Endodermal cell (in vitro differentiated cells): ENCODE measurements around the gene OR2AJ1. TPM values are rescaled to one million over a fixed set of nuclear protein-coding genes. Genes with fewer than 3 reads are reported as not detected.

Experiments used
- DNase-seq: peaks from one replicate; pipeline ENCODE4 v3.0.0-alpha.2; 2017
- H3K27ac ChIP-seq: 2 replicates; pipeline ENCODE4 v1.5.1; 2013; ENCODE audit warnings: mild to moderate bottlenecking, low read depth, low read length, moderate library complexity
- H3K27me3 ChIP-seq: 2 replicates; pipeline ENCODE4 v1.6.1; 2013; ENCODE audit warnings: mild to moderate bottlenecking, low read length, moderate library complexity; ENCODE audit not compliant: insufficient read depth, control insufficient read depth, poor library complexity, severe bottlenecking
- H3K36me3 ChIP-seq: 2 replicates; pipeline ENCODE4 v1.7.0; 2013; ENCODE audit warnings: mild to moderate bottlenecking, low read length, moderate library complexity; ENCODE audit not compliant: control insufficient read depth, insufficient read depth
- H3K4me1 ChIP-seq: one replicate; pipeline ENCODE4 v1.7.0; 2013; ENCODE audit warnings: low read length; ENCODE audit not compliant: control insufficient read depth, insufficient read depth
- H3K4me3 ChIP-seq: 2 replicates; pipeline ENCODE4 v1.5.1; 2013; ENCODE audit warnings: mild to moderate bottlenecking, low read length, moderate library complexity
- H3K9ac ChIP-seq: 2 replicates; pipeline ENCODE4 v1.6.1; 2013; ENCODE audit warnings: mild to moderate bottlenecking, low read length, moderate library complexity; ENCODE audit not compliant: poor library complexity, severe bottlenecking; ENCODE audit errors: extremely low read depth
- H3K9me3 ChIP-seq: 2 replicates; pipeline ENCODE4 v1.6.1; 2013; ENCODE audit warnings: mild to moderate bottlenecking, low read length, moderate library complexity; ENCODE audit not compliant: control insufficient read depth
- H3K27ac Mint-ChIP-seq: 2 replicates; pipeline ENCODE4 v1.8.0; 2020; ENCODE audit warnings: mixed read lengths
- H3K27me3 Mint-ChIP-seq: 2 replicates; pipeline ENCODE4 v1.8.0; 2021; ENCODE audit warnings: mild to moderate bottlenecking, mixed read lengths; ENCODE audit not compliant: insufficient read depth
- H3K36me3 Mint-ChIP-seq: 2 replicates; pipeline ENCODE4 v1.8.0; 2020; ENCODE audit warnings: low read depth, mixed read lengths
- H3K4me1 Mint-ChIP-seq: 2 replicates; pipeline ENCODE4 v1.8.0; 2020; ENCODE audit warnings: mixed read lengths
- H3K4me3 Mint-ChIP-seq: 2 replicates; pipeline ENCODE4 v1.8.0; 2020; ENCODE audit warnings: mild to moderate bottlenecking, moderate library complexity, mixed read lengths
- H3K9me3 Mint-ChIP-seq: 2 replicates; pipeline ENCODE4 v1.8.0; 2020; ENCODE audit warnings: mild to moderate bottlenecking, mixed read lengths
- CTCF ChIP-seq: fragments of 200-600 bp; sonication (generic); conservative IDR thresholded peaks from 2 replicates; pipeline ENCODE4 v1.5.0; 2021; ENCODE audit warnings: antibody characterized with exemption, mild to moderate bottlenecking
- WGBS, 2 experiments: methylation state at CpG; one replicate each; pipeline versions ENCODE4 v1.1.5 to v1.1.7; 2013; ENCODE audit warnings: missing lambda C conversion rate in 2 of 2, mixed read lengths in 1 of 2; ENCODE audit not compliant: insufficient coverage in 1 of 2, insufficient read length in 1 of 2; 5-methylcytosine and 5-hydroxymethylcytosine counted together
- total RNA-seq, 2 donors: library from RNA; stranded (reverse); fragmentation: NEBNext Ultra II Directional in 1 of 2; extraction: Animal tissue kit (Norgen Biotek cat#: 25700) in 1 of 2; gene quantifications; 2 replicates in 1 of 2; 3 replicates in 1 of 2; pipeline ENCODE4 v1.2.1, GENCODE V29; 2021

OR2AJ1 gene
- total RNA-seq, 2 donors from 2014 or later: not detected

DNA sequence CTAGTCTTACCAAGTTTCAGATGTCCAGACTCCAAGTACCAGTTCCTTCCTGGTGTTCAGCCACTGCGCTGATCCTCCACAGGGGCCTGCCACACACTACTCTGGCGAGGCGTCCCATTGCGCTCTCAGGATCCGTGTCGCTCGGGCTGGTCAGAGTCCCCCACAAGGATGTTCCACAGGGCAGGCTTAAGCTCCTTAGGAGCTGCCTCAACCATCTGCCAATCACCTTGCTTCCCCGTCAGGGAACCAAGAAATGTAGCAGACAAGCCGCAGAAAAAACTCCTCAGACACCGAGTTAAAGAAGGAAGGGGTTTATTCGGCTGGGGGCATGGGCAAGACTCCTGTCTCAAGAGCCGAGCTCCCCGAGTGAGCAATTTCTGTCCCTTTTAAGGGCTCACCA, 19.5 kb upstream of the OR2AJ1 start:
- no peak overlapping the region for H3K4me3 ChIP-seq
- Mint-ChIP-seq H3K36me3 (peaks cover 5% of the 10 kb centered on the region), H3K4me1 (no peaks in the 10 kb centered on the region), H3K9me3 (peaks cover 75% of the 10 kb centered on the region), H3K4me3 (no peak overlapping the region), H3K27ac (no peak overlapping the region), H3K27me3 (no peaks in the 10 kb centered on the region)
- H3K4me1 ChIP-seq: no peaks in the 10 kb centered on the region
- WGBS, 2 experiments: 80 to 88% methylated on average over 4 to 13 of the region's 13 CpGs
- no peak for TF ChIP-seq CTCF
- peaks cover 54% of the 10 kb centered on the region for H3K9me3 ChIP-seq
- no peaks in the 10 kb centered on the region for H3K36me3 ChIP-seq
- H3K27ac ChIP-seq: no peak overlapping the region
- no peaks in the 10 kb centered on the region for H3K27me3 ChIP-seq
- H3K9ac ChIP-seq: no peak overlapping the region
- DNase-seq: no peak

GRCh38 chr1:247905910-247906503, 18.7 kb upstream of the OR2AJ1 start:
- no peaks in the 10 kb centered on the region for H3K27me3 ChIP-seq
- H3K4me1 ChIP-seq: no peaks in the 10 kb centered on the region
- no peak overlapping the region for H3K9ac ChIP-seq
- no peak overlapping the region for H3K4me3 ChIP-seq
- 61 to 90% methylated on average over 2 to 9 of the region's 9 CpGs for WGBS, 2 experiments
- no peak overlapping the region for H3K4me3 Mint-ChIP-seq
- no peaks in the 10 kb centered on the region for H3K27me3 Mint-ChIP-seq
- H3K4me1 Mint-ChIP-seq: no peaks in the 10 kb centered on the region
- H3K9me3 ChIP-seq: peaks cover 58% of the 10 kb centered on the region
- no peak overlapping the region for H3K27ac Mint-ChIP-seq
- peaks cover 5% of the 10 kb centered on the region for H3K36me3 Mint-ChIP-seq
- no peaks in the 10 kb centered on the region for H3K36me3 ChIP-seq
- no peak for TF ChIP-seq CTCF
- no peak overlapping the region for H3K27ac ChIP-seq
- no peak for DNase-seq
- H3K9me3 Mint-ChIP-seq: peaks cover 77% of the 10 kb centered on the region

GRCh38 chr1:247906504-247907047, 18.1 kb upstream of the OR2AJ1 start:
- peaks cover 5% of the 10 kb centered on the region for H3K36me3 Mint-ChIP-seq
- Histone ChIP-seq H3K9me3 (peaks cover 59% of the 10 kb centered on the region), H3K9ac (no peak overlapping the region), H3K4me1 (no peaks in the 10 kb centered on the region), H3K4me3 (no peak overlapping the region), H3K36me3 (no peaks in the 10 kb centered on the region), H3K27me3 (no peaks in the 10 kb centered on the region), H3K27ac (no peak overlapping the region)
- no peaks in the 10 kb centered on the region for H3K27me3 Mint-ChIP-seq
- DNase-seq: no peak
- no peak overlapping the region for H3K27ac Mint-ChIP-seq
- H3K4me3 Mint-ChIP-seq: no peak overlapping the region
- peaks cover 81% of the 10 kb centered on the region for H3K9me3 Mint-ChIP-seq
- no peaks in the 10 kb centered on the region for H3K4me1 Mint-ChIP-seq
- WGBS, 2 experiments: 64 to 88% methylated on average over 2 to 7 of the region's 7 CpGs
- TF ChIP-seq CTCF: no peak
